Activated T-cell treated with anti-CD3 and anti-CD28 coated beads, Interleukin-2, amount 50 U/mL, for 1 hour (primary cell): ENCODE data around the gene VRK3.
"Not testable (repeated sequence)": the region's sequence is repeated elsewhere in the genome, so short reads cannot be mapped to it uniquely, and the experiment has no call there.

Source experiments
- DNase-seq: peaks from one replicate; pipeline ENCODE4 v3.0.0-alpha.2; 2020

Gene VRK3

DNA sequence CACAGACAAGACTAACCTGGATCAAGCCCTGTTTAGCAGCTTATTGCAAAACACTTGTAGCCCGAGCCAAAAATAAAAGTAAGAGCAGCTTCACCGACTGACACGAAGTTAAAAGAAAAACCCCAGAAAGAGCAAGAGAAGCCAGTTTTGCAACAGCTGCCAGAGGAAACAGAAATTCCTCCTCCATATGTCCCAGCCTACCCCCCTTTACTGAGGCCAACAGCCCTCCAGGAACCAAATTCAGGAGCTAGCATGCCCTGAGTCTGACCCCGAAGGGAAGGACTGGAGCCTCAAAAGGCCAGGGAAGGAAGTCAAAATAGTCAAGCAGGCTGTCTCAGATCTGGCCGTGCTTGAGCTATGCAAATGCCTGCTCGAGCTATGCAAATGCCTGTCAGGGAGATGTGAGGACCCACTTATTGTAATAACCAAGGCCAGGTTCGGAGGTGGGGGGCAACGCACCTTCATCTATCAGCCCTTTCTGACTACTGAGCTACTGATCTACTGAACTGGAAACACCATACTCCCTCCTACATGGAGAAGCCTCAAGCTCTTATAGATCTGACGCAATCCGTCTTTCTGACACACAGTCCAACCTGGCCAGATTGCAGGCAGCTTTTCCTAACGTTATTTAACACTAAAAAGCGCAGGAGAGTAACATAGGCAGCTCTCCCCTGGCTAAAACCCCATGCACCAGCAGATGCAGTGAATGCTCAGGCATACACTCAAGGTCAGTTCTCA lies 70.9 kb downstream of the VRK3 start:
- no peak for DNase-seq

DNA sequence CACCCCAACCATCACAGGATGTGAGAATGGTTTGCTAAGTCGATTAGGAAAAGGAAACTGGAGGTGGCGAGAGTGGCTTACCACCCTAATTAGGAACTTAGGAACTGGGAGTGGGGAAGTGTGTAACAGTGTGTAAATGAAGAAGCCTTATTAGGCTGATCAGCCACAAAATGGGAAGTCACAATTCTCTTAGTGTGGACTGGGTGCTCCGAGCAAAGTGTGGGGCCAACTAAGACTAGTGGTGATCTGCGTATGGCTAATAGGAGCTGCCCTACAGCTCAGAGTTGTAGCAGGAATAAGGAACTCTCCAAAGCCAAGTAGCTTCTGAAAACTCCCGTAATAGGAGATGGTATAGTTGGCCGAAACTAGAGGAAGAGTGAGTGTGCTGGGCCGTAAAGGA lies 71.8 kb downstream of the VRK3 start:
- DNase-seq: no peak

DNA sequence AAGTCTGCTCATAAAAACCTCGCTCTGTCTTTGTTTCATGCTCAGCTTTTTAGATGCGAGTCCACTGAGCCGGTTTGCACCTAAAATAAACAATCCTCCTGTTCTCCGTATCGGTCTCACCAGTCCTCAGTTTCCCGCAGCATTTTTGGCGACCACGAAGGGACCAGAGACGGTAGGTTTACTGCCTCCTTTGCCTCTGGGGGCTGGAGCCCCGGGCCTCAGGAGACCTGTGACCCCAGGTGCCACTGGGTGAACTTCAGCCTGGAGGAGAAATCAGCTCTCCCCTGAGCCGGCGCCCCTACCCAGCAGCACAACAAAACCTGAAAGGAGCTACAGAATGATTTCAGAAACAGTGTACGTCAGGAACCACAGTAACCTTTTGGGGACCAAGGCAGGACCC lies 72.3 kb downstream of the VRK3 start:
- DNase-seq: no peak

DNA sequence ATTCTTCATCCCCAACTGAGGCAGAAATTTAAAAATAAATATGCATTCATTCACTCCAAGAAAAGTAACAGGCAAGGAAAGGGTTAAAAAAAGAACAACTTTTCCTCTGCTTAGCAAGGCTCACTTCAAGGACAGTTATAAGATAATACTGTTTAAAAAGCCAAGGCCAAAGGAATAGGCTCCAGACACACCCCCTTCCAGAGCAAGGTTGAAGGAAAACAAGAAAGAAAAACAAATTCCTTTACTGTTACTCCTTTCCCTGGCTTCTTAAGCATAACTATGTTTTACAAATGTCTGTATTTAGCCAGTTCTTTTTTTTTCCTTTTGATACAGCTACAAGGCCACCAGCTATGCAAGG lies 72.7 kb downstream of the VRK3 start:
- DNase-seq: no peak

DNA sequence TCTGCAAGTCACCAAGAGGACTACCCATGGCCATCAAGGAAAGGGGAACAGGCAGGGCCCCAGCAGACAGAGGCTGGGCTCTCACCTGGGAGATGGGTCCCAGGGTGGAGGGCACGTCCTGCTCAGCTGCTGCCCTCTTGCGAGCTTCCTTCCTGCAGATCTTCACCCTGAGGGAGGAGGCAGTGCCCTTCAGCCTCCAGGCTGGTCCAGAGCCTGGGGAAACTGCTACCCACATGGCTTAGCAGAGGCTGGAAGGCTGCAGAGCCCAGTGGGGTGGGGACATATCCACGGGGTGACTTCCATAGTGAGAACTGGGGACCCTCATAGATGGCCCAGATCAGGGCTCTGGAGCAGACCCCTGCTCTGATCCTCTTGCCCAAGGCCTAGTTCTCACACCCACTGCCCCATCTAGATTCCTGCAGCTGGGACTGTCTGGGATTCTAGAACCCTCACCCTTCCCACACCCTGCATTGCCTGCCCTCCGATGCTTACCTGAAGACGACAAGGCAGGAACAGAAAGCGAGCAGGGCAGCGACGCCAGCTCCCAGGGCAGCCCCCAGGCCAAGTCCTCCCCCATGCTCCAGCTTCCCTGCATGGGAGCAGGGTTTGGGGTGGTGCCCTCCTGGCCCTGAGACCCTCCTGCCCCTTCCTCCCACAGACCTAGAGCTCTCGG lies 73.2 kb downstream of the VRK3 start:
- DNase-seq: no peak

DNA sequence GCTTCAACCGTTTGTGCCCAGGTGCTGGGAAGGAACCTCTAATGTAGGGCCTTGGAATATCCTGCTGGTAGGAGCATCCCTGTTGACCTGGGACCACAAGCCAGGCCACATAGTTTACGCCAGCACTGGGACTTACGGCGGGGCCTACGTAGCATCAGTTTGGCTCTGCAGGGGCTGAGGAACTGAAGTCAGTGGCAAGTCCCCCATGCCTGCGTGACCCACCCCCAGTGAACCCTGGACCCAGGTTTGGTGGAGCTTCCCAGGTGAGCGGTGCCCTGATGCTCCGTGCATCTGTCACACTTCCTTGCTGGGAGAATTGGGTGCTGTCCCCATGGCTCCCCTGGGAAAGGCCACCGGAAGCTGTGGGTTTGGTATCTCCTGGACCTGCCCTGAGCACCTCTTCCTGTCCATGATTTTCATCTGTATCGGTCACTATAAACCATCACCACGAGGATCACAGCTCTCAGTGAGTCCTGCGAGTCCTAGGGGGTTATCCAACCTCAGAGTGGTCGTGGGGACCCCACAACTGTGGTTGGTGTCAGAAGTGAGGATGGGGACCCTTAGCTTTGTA lies 74.1 kb downstream of the VRK3 start:
- no peak for DNase-seq

DNA sequence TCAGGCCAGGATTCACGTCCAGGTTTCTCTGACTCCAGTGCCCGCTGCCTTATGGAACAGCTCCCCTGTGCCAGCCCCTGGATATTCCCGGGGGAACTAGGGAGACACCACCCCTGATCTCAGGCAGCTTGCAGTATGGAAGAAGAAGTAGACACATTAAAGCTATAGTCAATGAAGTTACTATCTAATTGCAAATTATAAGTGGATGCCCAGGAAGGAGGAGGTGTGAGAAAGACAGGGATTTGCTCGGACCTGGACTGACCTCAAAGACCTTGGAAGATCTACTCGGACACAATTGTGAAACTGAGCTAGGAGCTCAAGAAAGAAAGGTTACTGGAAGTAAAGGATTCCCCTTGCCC lies 74.6 kb downstream of the VRK3 start:
- no peak for DNase-seq

DNA sequence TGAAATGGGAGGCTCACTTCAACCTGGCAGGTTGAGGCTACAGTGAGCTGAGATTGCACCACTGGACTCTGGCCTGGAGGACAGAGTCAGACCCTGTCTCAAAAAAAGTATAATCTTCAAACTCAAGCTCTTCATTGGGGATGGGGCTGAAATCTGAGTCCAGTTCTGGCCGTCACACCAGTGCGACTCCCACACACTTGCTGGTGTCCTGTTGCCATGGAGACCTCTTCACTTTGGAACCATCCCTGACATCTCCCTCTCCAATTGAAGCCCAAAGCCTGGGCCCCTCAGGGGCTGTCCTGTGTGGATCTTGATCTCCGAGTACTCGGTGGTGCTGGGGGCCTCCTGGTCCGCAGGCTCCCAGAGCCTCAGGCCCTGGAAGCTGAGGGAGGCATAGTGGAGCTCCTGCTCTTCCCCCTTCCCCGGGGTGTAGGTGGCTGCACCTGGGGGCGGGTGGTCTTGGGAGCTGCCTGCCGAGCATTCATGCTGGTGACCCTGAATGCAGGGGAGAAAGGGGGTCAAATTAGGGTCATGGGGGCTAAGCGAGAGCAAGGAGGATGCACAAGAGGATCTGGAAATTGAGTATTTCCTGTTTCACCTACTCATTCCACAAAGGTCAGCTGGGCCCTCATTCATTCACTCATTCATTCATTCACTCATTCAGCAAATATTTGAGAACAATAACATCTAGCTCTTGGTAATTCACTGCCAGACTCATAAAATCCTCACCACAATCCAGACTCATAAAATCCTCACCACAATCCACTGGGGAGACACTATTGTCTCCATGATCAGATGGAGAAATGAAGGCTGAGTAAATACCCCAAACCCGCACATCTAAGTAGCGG lies 75.2 kb downstream of the VRK3 start:
- DNase-seq: no peak

DNA sequence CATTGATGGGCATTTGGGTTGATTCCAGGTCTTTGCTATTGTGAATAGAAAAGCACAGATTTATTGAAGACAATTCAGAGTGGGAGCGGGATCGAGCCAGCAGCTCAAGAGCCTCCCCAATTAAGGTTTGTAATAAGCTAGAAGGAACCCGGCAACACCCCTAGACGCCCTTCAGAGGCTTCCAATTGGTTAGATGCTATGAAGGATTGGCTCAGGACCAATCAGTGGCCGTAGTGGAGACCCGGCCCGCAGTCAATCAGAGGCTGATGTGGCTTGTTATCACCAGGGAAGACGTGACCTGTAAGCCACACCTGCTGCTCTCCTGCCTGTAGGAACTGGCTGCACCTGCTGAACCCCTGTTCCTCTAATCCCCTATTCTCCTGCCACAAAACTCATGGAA lies 78.8 kb downstream of the VRK3 start:
- DNase-seq: no peak

DNA sequence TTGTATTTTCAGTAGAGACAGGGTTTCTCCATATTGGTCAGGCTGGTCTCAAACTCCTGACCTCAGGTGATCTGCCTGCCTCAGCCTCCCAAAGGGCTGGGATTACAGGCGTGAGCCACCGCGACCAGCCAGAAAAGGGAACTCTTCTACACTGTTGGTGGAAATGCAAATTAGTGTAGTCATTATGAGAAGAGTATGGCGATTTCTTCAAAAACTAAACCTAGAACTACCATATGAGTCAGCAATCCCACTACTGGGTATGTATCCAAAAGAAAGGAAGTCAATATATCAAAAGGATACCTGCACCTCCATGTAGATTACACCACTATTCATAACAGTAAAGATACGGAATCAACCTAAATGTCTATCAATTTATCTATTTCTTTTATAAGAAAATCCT lies 80.6 kb downstream of the VRK3 start:
- DNase-seq: not testable (repeated sequence)

DNA sequence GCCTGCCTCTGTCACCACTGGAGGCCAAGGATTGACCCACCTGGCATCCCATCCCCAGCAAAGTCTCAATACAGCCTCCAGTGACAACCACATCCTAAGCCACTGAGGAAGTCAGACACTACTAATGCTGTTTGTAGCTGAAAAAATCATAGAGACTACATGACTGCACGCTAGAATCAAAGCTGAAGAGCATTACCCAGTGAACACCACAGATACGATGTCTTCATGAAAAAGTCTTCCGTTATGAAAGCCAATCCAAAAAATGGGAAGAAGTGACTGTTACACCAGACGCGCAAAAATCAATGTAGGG lies 84.7 kb downstream of the VRK3 start:
- DNase-seq: no peak

DNA sequence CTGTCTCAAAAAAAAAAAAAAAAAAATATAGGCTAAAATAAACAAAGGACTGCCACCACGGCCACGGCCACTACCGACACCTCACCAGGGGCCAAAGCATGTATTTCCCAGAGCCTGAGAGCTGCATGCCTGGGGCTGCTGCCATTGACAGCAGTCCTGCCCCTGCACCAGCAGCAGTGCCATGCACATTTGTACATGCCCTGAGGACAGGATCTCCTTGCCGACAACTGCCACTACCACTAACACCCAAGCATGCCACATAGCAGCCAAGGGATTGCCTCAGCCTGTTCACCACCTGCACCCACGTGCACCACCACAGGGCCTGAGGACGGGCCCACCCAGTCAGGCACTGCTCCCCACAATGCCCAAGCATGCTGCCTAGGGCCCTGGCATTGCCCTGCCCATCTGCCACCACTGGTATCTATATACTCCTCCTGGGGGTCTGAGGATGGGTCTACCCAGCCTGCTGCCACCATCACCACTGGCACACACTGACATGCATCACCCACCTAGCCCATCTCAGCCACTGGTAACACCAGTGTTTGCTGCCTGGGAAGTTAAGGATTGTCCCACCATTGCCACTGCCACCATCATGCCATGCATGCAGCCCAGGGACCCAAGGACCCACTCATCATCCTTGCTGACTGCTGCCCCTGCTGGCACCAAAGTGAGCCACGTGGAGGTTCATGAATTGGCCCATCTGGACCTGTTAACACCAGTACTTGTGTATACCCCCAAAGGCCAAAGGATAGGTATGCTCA lies 85.3 kb downstream of the VRK3 start:
- no peak for DNase-seq

DNA sequence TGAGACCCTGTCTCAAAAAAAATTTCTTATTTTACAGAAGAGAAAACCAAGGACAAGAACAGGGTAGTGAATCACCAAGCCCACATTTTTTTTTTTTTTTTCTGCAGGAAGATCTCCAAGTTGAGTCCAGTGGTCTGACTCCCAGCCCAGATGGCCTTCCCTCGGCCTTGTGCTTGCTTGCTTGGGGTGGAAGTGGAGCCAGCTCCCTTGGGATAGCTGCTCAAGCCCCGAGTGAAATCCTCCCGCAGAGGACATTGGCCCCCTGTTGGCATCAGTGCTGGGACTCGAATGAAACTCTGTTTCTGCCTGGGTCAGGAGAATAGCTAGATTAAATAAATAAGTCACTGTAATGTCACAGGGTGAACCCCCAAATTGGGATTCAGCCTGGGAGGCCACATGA lies 86.5 kb downstream of the VRK3 start:
- no peak for DNase-seq

DNA sequence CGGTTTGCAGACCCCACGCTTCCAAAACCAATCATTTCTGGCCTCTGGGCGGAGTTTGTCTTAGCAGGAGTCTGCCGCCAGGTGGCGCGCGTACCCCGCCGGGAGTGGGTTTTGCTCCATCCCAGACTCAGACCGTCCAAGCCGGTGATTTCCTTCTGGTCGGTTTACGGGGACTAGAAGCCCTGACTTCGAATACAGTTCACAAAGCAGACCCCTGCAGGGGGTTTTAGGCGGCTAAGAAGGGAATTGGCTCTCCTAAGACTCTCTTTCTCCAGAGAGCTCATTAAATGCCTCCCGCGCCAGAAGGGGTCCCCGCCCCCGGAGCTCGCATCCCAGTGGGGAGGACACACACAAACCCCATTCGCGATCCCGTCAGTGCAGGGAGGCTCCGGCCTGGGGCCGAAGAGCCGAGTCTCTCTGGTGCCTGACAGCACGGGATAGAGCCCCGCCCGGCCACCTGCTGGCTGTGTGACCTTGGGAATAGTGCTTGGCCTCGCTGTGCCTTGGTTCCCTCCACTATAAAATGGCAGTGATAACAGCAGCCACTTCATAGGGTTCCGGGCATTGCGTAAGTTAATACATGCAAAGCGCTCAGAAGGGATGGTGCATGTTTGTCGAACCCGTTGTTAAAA lies 87.3 kb downstream of the VRK3 start:
- peak; percentile 82 for DNase-seq

DNA sequence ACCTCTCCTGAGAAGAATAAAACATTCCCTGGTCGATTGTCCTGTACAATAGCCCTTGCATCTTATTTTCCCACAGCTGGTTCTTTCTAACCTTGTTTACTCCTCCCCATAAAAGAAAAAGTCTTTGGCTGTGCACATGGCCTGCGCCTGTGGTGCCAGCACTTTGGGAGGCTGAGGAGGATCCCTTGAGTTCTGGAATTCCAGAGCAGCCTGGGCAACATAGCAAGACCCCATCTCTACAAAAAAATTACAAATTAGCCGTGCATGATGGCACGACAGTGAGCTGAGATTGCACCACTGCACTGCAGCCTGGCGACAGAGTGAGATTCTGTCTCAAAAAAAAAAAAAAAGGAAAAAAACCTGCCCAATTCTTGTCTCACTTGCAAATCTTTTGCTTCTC lies 88.6 kb downstream of the VRK3 start:
- no peak for DNase-seq

DNA sequence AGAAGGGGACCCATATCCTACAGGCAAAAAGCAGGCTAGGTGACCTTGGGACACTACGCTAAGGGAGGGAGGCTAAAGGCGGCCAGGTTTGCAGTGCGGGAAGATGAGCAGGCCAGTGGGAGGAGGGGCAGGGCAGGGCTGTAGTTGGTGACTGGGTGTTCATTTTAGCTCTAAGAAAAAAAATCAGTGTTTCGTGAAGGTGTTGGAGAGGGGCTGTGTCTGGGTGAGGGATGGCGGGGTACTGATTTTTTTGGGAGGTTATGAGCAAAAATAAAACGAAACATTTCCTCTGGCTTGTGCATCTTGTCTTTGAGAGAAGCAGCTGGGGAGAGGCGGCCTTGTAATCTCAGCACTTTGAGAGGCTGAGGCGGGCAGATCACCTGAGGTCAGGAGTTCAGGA lies 91.5 kb downstream of the VRK3 start:
- no peak for DNase-seq

DNA sequence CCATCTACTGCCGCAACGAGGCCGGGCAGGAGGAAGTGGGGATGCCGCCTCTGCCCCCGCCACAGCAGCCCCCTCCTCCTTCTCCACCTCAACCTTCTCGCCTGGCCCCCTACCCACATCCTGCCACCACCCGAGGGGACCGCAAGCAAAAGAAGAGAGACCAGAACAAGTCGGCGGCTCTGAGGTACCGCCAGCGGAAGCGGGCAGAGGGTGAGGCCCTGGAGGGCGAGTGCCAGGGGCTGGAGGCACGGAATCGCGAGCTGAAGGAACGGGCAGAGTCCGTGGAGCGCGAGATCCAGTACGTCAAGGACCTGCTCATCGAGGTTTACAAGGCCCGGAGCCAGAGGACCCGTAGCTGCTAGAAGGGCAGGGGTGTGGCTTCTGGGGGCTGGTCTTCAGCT lies 92.4 kb downstream of the VRK3 start:
- DNase-seq: peak; percentile 32

DNA sequence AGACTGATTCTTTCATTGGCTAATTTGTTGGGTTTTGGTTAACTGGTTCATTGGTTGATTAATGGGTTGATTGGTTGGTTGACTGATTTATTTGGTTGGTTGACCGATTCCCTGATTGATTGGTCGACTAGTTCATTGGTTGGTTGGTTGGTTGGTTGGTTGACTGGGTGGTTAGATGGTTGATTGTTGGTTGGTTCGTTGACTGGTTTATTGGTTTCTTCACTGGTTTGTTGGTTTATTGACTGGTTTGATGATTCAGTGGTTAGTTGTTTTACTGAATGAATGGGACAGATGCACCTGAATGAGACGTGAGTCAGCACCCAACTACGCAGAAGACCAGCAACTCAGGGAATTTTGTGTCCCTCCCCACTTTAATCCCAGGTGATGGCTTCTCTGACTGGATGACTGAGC lies 93.1 kb downstream of the VRK3 start:
- DNase-seq: no peak

DNA sequence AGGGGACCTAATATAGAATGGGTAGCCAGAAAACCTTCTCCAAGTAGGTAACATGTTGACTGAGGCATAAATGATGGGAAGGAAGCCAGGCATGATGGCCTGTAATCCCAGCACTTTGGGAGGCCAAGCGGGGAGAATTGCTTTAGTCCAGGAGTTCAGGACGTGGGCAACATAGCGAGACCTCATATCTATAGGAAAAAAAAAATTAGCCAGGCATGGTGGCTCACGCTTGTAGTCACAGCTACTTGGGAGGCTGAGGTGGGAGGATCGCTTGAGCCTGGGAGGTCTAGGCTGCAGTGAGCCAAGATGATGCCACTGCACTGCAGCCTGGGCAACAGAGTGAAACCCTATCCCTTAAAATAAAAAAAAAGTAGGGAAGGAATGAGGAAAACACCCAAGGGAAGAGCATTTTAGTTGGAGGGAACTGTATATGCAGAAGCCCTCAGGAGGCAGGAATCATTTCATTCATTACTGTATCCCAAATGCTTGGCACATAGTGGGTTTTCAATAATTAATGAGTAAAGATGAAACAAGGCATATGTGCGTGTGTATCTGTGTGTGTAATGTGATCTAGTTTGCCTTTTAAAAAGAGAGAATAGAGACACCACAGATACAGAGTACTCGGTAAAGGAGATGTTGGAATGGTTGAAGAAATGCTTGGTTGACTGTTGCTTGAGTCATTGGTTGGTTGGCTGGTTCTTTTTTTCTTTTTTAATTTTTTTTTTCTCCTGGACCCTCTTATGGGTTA lies 93.7 kb downstream of the VRK3 start:
- DNase-seq: no peak

DNA sequence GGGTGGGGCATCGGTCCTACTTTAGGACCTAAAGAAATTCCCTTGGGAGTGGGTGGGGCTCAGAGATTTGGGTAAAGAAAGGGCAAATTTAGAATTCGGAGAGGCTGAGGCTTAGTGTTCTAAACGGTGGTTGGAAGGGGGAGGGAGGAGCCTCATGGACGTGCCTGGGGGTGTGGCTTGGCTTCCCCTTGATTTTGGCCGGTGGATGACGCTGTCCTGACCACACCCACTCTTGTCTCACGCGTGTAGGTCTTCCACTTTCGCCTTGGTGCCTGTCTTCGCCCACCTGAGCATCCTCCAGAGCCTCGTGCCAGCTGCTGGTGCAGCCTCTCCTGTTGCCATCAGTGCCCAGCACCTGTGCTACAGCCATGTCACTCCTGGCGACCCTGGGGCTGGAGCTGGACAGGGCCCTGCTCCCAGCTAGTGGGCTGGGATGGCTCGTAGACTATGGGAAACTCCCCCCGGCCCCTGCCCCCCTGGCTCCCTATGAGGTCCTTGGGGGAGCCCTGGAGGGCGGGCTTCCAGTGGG lies 94.6 kb downstream of the VRK3 start:
- DNase-seq: no peak

DNA sequence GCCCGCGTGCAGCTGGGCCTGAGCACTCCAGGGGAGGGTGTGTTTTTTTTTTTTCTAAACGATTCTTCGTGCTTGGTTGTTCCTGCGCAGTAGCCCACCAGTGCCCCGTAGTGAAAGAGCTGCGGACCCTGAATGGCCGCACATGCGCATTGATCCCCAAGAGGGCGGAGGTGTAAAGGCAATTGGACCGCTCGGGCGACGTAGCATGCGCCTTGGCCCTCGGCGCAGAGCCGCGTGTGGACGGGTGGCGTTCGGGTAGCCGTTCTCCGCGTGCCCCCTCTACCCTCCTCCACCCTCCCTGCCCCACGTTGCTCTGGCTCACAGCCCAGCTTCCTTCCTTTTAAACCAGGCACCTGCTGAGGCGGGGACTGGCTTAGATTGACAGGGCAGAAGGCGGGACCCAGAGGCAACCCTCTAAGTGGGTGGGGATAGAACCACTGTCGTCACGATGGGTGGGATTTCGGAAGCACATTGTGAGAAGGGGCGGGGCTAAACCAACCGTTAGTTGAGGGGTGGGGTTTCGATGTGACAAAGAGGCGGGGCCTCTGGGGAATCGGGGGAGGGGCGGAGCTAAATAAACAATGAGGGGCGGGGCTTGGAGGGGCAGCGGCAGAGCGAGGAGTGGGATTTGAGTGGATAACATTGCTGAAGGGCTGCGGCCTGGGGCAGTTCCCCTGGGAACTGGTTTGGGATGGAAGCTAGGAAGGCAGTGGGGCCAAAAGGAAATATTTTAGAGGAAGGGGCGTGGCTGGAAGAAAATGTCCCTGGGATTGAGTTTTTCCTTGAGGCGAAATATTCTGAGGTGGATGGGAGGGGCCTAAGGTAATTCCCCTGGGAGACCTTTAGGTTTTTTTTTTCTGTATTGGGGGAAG lies 95.3 kb downstream of the VRK3 start:
- DNase-seq: peak; percentile 91
